GM12864 (cell line): ENCODE data around the gene SYT12.

Experiments used
- DNase-seq: peaks from one replicate; pipeline ENCODE4 v3.0.0-alpha.2; 2011; ENCODE audit warnings: low read depth
- H3K4me3 ChIP-seq: 2 replicates; pipeline ENCODE4 v1.5.1; 2011; ENCODE audit warnings: mild to moderate bottlenecking, low read depth, low read length, control low read depth
- TF ChIP-seq, protein P1 (sequence below): IDR thresholded peaks from 2 replicates; pipeline ENCODE4 v1.5.1; 2011; ENCODE audit warnings: low read depth, mild to moderate bottlenecking, moderate library complexity, low read length, control low read depth, inconsistent platforms; ENCODE audit errors: missing control alignments

SYT12 gene

DNA sequence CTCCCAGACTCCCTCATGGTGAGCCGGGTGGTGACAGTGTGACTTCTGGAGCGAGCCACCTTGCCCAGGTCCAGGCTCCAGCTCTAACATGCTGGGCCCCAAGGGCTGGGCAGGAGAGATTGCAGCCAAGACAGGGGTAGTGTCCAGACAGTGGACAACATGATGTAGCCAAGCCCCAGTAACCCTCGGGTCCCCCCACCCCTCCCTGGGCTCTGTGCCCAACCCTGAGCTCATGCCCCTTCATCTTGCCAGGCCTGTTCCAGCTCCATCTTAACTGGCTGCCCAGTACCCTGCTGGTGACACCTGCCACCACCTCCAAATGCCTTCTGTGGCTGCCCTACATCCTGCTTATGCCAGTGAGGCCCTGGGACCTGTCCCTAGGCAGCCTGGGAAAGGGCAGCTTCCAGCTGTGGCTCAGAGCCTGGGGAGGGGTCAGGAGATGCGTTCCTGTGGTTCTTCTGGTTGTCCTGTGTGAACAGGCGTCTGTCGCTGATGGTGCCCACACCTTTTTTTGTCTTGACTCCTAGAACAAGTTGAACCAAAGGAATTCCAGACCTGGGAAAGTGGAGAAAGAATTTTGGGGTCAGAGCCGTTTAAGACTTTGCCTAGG, 12.5 kb upstream of the SYT12 start:
- no peak for DNase-seq
- H3K4me3 ChIP-seq, result no peak overlapping the region
- TF ChIP-seq, protein P1, sequence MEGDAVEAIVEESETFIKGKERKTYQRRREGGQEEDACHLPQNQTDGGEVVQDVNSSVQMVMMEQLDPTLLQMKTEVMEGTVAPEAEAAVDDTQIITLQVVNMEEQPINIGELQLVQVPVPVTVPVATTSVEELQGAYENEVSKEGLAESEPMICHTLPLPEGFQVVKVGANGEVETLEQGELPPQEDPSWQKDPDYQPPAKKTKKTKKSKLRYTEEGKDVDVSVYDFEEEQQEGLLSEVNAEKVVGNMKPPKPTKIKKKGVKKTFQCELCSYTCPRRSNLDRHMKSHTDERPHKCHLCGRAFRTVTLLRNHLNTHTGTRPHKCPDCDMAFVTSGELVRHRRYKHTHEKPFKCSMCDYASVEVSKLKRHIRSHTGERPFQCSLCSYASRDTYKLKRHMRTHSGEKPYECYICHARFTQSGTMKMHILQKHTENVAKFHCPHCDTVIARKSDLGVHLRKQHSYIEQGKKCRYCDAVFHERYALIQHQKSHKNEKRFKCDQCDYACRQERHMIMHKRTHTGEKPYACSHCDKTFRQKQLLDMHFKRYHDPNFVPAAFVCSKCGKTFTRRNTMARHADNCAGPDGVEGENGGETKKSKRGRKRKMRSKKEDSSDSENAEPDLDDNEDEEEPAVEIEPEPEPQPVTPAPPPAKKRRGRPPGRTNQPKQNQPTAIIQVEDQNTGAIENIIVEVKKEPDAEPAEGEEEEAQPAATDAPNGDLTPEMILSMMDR, result no peak

DNA sequence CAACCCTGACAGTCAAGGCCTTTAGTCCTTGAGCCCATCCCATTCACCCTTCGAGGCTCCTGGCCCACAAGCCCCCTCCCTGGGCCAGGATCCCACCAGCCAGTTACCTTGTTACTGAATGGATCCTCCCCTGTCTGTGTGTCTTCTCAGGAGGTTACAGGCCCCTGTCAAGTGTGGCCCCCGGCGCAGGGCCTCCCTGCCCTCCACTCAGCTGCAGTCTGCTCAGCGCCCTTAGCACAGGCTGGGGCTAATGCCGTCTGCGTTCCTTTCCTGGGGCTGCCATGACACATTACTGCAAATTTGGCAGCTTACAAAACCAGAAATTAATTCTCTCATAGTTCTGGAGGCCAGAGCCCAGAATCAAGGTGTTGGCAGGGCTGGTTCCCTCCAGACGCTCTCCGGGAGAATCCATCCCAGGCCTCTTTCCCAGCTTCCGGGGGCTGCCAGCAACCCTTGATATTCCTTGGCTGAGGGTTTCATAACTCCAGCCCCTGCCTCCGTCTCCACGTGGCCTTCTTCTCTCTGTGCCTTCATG, 9.4 kb upstream of the SYT12 start:
- TF ChIP-seq, protein P1, result no peak
- H3K4me3 ChIP-seq, result no peak overlapping the region
- no peak for DNase-seq

DNA sequence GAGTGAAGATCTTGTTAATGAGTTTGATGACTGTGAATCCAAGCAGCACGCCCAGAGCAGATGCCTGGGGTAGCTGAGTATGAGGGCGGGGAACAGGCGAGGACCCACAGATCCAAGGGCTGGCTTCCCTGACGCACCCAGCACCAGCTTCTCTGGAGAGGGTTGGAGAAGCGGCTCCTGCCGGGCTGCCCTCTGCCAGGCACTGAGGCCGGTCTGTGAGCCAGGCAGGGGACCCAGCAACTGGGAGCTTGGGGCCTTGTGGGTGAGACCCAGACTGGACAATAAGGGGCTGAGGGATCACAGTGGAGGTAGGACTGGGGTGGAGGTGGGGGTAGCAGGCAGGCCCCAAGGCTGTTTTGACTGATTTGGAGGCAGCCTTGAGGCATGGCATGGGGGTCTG, 8.6 kb upstream of the SYT12 start:
- no peak for DNase-seq
- no peak overlapping the region for H3K4me3 ChIP-seq
- TF ChIP-seq, protein P1, result no peak

DNA sequence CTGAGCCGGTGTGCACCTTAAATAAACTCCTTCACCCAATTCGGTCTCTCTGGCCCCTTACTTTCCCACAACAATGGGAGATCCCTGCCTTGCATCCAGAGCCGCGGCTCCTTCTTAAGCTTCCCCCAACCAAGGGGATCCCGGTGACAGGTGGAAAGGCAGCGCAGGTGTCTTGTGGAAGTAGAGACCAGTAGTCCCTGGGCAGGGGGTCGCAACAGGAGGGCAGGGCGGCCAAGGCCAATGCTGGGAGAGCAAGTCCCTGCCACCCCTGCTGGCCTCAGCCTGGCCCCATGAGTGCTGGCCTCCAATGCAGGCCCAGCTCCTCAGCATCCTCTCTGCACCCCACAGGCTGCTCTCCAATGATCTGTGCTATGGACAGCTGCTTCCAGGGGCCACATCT, 7.9 kb upstream of the SYT12 start:
- DNase-seq, result no peak
- TF ChIP-seq, protein P1, result no peak
- no peak overlapping the region for H3K4me3 ChIP-seq

DNA sequence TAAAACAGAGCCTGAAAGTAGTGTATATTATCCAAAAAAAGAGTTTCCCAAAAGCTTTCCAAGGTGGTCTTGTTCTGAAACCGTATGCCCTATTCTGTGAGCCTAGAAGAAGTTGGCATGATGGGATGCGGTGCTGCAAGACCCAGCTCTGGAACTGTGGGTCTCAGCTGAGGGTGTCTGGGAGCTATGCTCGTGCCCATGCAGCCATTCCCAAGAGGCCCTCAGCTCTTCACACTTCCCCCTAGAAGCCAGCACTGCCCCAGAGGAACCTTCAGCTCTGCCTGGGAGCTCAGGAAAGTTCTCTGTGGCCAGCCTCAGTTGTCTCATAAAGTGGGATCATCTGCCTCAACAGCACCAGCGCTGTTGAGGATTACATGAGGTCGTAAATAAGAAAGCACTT, 6.4 kb upstream of the SYT12 start:
- TF ChIP-seq, protein P1, result no peak
- H3K4me3 ChIP-seq, result no peak overlapping the region
- DNase-seq, result no peak

DNA sequence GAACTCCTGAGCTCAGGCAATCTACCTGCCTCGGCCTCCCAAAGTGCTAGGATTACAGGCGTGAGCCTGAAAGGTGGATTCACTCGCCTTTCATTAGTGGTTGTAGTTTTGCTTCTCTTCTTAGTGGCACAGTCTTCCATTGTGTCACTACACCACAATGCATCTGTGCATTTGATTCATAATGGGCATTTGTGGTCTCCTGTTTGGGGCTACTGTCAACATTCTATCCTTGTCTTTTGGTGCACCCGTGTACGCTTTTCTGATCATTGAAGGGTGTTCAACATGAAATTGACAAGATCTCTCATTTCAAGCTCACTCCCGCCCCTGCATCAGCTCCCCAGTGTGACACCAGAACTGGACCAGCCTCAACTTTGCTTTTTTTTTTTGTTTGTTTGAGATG, 2.0 kb upstream of the SYT12 start:
- TF ChIP-seq, protein P1, result no peak
- DNase-seq, result no peak
- no peak overlapping the region for H3K4me3 ChIP-seq

DNA sequence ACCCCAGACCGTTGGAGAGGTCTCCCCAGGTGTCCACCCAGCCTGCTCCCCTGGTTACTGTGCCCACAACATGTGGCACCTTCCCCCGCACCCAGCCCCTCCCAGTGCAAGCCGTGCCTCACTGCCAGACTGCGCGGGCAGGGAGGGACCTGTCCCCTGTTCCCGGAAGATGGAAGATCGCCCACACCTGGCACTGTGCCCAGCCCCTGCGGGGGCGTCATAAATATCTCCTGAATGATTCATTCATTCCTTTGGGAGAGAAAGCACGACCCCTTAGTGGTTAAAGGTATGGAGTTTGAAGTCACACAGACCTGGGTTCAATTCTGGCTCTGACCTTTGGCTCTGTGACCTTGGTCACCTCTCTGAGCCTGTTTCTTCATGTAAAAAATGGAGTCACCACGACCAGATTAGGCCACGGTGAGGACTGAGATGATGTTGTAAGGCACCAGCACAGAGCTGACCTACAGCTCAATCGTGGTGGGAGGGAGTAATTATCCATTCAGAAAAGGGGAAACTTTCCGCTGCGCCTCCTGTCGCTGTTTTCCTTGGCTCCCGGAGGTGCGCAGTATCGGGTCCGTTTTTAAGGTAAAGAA, 497 bp upstream of the SYT12 start:
- TF ChIP-seq, protein P1, result no peak
- H3K4me3 ChIP-seq, result no peak overlapping the region
- DNase-seq, result no peak
